Activated T-cell treated with anti-CD3 and anti-CD28 coated beads for 1 hour (primary cell): ENCODE results near the gene NXPH3.
"Not testable (repeated sequence)": the region's sequence is repeated elsewhere in the genome, so short reads cannot be mapped to it uniquely, and the experiment has no call there.

Experiments
- DNase-seq: peaks from one replicate; pipeline ENCODE4 v3.0.0-alpha.2; 2020; ENCODE audit warnings: low read depth

The NXPH3 gene

DNA sequence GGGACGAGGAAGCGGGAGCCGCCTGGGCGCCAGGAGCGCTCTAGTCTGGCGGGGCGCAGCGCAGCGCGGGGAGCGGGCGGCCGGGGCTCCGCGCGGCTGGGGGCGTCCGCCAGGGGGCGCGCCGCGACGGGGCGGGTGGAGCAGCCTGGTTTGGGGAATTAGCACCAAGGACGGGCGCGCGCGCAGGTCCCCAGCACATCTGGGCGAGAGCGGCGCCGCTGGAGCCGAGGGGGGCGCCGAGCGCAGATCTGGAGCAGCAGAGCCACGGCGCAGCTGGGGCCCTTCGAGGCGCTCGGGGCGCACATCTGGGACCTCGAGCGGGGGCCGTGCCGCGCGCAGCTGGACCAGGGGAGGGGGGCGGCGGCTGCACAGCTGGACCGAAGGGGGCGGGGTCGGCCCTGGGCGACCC is at the start of gene NXPH3:
Gene NXPH3 (plus strand): TSS at position 193 of the 409 bp plus-strand sequence. CDS start 349 bp downstream, outside the sequence.
- peak; percentile 52 for DNase-seq

DNA sequence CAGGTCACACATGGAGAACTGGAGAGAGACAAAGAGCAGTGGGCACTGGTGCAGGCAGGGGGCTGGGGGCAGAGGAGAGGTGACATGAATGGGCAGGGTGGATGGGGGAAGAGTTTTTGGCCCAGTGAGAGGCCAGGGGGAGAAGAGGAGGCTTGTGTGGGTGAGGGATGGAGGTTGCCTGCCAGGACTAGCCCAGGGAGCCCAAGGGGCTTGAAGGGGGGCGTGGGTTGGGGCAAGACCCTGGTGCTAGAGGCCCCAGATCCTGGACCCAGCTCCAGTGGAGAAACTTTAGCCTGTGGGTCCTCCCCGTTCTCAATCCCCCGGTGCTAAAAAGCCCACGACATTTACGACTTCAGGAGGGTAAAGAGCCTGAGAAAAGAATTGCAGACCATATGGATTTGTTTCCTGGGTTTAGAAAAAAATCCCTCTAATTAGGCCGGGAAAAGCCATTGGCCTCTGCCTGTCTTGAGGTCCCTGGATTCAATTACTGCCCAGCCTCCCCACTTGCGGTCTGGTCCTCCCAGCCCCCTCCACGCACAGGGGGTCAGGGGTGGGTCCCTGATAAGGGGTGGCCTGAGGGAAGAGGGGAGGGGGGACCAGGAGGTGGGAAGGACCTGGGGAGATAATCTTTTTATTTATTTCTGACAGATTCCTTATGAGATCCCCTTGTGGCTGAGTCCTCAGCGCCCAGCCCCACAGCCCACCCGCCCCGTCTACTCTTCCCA is 47.6 kb upstream of the NXPH3 start:
- no peak for DNase-seq

DNA sequence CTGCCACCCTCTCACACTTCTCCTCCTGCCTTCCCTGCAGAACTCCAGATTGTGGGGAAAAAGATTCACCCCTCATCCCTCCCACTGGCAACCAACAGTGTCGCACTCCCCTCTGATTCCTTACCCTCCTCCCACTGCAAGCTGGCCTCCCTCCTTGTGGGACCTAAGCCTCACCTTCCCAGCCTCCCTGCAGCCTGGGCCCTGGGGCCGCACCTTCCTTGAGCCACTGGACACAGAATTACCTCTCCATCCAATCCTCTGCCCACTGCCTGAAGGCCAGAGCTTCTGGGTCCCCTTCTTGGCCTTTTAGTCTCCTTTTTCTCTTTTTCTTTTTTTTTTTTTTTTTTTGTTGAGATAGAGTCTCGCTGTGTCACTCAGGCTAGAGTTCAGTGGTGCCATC is 46.7 kb upstream of the NXPH3 start:
- DNase-seq: no peak

DNA sequence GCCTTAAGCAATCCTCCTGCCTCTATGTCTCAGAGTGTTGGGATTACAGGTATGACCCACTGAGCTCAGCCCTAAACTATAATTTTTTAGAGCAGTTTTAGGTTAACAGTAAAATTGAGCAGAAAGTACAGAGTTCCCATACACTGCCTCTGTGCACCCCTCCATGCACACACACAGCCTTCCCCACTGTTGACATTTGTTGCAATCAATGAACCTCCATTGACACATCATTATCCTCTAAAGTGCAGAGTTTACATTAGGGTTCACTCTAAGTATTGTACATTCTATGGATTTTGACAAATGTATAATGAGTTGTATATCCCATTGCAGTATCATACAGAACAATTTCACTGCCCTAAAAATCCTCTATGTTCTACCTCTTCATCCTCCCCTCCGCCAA is 45.6 kb upstream of the NXPH3 start:
- no peak for DNase-seq

DNA sequence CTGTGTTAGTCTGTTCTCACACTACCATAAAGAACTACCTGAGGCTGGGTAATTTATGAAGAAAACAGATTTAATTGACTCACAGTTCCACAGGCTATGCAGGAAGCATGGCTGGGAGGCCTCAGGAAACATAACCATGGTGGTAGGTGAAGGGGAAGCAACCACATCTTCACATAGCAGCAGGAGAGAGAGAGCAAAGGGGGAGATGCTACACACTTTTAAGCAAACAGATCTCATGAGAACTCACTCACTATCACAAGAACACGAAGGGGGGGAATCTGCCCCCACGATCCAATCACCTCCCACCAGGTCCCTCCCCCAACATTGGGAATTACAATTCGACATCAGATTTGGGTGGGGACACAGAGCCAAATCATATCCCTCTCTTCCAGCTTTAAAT is 31.8 kb upstream of the NXPH3 start:
- DNase-seq: no peak

DNA sequence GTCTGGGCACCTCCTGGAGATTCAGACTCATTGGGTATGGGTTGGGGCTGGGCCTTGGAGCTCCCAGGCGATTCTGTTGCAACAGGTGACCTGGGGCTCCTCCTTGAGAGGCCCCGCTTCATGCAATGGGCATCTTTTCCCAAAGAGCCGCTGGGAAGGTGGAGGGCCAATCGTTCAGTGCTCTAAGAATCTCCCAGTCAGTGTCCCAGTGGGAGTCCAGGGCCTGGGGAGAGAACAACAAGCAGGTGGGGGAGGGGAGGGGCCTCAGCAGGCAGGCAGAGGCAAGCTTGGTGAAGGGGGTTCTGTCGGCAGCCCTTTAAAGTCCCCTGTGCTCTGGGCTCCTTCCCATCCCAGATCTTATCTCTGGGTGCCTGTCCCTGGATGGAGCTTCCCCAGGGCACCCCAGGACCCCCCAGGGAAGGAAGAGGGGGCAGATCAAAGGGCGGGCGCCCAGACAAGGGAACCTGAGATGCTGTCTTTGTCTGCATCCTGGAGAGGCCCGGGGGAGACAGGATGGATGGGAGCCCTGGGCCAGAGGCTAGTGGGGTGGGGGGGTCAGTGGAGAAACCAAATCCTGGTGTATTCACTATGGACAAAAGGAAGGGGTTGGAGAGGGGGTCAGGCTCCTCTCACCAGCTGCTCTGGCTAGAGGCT is 30.5 kb upstream of the NXPH3 start:
- DNase-seq: no peak

DNA sequence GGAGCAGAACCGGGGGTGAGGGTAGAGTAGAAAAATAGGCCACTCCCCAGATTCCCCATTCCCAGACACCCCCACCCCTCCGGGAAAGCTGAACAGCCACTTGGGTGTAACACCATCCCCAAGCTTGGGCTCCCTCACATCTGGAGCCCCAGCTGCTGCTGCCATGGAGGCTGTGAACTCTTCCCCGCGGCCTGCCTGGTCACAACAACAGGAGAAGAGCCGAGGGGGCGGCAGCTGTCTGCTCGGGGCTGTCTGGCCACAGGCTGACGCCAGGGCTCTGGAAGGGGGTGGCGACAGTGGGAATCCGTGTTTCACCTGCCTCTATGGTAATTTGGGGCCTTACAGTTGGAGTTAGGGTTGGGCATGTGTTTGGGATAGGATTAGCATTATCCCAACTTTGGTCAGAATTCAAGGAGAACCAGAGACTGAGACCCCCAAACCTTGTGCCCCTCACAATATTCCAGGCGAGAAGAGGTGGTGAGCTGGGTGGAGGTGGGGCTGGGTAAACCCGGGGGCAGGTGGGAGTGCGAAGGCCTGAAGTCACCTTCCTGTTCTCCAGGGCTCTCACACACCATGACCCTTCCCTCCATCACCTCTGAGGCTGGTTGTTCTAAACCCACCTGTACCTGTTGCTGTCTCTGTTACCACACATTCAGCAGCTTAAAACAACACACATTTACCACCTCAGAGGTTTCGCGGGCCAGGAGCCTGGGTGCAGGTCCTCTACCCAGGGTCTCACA is 29.7 kb upstream of the NXPH3 start:
- no peak for DNase-seq

DNA sequence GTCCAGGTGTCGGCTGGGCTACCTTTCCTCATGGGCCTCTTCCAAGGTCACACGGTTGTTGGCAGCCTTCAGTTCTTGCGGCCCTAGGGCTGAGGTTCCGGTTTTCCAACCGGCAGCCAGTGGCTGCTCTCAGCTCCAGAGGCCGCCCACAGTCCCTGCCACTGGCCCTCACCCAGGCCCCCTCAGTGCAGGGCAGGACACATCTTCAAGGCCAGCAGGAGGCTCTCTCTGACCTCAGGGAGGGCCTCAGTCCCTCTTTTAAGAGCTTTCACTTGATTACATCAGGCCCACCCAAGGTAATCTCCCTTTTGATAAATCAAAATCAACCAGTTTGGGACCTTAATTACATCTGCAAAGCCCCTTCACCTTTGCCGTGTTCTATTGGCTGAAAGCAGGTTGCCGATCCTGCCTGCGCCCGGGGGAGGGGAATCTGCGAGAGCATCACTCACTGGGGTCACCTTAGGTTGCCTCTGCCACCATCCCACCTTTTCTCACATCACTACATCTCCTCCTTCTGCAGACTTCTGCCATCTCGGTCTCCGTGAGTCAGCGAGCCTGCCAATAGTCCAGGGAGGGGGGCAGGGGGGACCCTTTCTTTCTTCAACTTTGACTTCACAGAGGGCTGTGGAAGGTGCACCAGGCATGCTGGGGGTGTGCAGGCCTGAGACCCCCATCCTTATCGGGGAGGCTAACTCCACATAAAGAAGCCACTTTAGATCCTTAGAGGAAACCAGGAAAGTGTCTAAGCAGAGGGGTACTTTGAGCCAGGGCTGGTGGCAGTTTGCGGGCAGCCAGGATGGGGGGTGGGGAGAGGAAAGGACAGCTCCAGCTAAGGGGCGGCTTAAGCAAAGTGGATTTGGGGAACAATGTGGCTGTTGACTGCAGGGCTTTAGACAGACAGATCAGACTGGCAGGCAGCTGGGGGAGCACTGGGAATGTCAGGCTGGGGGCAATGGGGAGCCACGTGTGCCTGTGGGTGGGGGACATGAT is 28.8 kb upstream of the NXPH3 start:
- no peak for DNase-seq

DNA sequence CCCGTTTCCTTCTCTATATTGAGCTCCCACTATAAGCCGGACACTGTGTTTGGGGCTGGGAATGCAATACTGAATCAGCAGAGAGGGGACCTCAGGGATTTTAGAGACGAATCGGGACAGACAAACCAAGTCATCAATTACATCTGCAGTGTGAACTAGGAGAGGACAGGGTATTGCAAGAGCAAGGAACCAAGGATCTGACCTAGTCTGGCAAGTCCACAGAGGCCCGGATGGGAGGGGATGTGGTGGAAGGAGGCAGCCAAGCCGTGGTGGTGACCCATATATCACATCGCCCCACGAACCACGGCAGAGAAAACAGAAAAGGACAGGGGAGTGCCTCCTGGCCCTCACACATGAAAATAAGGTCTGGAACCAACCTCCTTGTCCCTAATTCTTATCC is 28.1 kb upstream of the NXPH3 start:
- no peak for DNase-seq

DNA sequence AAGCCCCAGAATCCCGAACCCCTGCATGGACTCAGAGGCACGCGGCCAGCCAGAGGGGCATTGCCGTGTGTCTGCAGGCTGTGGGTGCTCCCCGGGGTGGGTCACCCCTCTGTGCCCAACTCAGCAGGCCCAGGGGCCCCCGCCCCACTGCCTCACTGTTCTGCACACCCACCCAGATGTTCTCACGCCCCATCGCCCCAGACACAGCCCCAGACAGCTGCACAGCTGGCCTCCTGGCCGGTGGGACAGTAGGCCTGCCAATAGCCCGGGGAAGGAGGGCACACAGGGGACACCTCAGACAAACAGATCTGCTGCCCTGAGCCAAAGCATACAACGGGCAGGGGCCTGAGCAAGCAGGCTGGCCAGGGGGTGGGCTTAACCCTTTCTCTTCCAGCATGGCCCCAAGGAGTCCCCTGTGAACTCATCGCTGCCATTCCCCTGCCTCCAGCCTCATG is 27.6 kb upstream of the NXPH3 start:
- DNase-seq: no peak

DNA sequence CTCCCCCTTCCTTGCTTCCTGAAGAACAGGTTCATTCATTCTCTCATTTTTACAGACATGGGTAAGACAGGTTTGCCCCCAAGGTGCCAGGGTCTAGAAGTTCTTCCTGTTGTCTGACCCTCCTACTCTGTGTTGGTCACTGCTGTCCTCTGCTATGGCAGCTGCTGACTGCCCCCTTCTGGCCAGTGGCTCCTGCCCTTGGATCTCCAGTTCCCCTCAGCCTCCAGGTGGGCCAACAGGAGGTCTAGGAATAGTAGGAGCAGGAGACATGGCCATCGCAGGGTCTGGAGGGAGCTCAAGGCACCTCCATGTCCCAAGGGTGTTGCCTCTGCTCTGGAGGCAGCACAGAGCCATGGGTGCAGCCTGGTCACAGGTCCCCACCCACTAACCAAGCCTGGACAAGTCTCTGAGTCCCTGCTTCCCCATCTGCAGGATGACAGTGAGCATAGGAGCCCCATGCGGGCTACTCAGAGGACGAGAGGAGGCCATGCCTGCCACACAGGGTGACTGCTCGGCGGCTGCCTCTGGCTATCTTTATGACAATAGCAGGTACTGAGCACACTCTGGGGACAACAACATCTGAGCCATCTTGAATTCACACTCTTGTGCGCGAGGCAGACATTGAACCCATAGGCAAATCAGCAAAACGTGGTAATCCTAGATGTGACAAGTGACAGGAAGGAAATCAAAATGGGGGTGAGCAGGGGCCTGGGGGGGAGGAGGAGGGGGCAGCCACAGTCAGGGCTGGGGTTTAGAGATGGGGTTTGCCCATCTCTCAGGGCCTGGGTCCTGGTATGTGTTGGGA is 27.0 kb upstream of the NXPH3 start:
- no peak for DNase-seq

DNA sequence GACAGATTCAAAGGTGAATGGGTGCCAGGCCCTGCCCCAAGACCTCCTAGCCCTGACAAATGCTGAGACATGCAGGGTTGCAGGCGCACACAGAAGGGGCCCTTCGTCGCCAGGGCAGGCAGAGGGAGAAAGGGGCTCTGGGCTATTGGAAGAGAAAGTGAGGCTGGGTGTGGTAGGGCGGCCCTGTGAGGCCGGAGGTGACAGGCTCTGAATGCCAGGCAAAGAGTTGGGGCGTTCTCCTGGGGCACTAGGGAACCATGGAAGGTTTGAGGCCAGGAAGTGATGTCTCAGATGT is 26.4 kb upstream of the NXPH3 start:
- no peak for DNase-seq

DNA sequence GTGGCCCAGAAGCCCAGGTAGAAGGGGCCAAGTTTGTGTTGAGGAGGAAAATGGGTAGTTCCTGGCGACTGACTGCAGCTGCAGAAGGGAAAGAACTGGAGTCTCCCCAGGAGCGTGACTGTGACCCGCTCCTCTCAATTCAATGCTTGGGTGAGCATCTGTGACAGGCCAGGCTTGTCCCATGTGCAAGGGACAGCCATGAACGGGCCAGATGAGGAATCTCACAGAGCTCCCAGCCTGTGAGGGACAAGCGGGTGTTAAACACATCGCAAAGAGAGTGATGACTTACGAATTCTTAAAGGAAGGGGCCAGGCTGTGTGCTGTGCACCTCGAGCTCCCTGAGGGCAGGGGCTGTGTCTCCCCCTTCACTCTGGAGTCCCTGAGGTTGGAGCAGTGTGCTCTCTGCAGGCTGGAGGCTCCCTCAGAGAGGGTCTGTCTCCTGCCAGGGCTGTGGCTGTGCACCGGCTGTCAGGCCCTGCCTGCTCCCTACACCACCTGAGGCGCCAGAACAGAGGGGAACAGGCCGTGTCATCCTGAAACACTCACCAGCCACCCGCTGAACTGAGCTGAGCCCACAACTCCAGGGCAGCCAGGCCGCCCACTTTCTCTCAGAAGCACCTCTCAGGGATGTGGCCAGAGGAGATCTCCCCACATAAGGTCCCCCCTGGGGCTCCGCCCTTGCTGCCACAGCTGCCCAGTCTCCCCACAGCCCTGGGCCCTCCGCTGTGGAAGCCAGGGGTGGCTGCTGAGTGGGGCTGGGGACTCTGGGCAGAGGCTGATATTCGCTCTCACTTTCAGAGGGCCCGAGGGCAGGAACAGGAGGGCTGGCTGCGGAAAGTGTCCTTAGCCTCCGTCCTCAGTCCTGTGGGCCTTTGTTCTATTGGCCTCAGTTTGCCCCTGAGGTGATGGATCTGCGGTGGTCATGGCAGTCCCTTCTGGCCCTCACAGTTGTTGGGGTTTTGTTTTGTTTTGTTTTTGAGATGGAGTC is 25.7 kb upstream of the NXPH3 start:
- DNase-seq: no peak

DNA sequence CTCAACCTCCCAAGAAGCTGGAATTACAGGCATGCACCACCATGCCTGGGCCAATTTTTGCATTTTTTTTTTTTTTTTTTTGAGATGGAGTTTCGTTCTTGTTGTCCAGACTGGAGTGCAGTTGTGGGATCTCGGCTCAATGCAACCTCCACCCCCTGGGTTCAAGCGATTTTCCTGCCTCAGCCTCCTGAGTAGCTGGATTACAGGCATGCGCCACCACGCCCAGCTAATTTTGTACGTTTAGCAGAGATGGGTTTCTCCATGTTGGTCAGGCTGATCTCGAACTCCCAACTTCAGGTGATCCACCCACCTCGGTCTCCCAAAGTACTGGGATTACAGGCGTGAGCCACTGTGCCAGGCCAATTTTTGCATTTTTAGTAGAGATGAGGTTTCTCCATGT is 24.9 kb upstream of the NXPH3 start:
- DNase-seq: not testable (repeated sequence)

DNA sequence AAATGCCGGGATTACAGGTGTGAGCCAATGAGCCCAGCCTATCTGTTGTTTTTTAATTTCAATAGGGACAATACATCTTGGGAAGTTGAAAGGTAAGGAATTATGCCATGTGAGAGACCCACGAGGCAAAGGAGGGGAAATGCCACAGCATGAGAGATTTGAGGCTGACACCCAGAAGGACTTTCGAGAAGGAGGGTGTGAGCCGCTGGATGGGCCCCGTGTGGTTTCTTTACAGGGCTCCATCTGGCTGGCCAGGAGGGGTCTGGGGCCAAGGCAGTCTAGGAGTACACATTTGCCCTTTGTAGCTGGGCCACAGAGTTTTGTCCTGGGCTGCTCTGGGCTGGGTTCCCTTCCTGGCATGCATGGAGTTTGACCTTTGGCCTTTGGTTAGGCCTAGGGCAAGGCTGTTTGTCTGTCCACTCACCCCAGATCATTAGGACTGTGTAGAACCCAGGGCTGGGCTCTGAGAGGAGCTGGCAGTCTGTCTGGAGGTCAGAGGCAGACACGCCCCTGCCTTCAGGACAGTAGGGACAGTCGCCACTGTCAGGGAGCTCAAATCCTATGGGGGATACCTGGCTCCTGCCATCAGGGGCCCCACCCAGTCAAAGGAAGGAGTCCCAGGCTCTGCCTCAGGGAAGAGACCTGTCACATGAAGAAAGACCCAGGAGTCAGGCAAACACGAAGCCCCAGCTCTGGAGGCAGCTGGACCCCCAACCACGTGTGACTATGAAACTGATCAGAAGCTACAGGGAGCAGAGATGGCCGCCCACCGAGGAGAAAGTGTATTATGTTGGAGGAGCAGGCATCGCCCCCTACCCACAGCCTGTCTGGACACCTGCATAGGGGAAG is 24.2 kb upstream of the NXPH3 start:
- no peak for DNase-seq

DNA sequence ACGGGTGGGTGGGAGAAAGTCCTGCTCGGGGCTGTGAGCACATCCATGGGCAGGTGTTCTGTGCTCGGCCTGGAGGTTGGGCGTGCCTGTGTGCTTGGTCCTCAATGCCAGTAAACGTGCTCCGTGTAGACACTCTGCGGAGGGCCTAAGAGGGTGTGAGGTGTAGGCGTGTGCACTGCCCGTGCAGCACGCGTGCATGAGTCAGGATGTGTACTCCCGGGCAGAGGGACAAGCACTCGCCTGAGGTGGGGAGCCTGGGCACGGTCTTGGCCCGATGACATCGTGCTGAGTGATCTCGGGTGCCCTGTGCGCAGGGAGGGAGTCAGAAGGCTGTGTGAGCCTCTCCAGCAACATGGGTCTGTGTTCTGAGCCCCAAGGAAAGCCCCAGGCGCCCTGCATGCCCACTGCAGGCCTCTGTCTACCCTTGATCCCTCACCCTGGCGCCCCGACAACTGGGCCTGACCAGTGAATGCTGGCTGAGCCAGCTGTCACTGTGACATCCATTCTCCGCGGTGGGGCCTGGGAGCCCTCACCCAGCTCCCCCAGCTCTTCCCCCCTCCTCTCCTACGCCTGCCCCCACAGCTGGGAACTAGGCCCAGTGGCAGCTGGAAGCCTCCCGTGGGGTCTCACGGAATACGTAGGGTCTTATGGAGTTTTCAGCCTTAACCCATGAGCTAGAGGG is 23.5 kb upstream of the NXPH3 start:
- no peak for DNase-seq

DNA sequence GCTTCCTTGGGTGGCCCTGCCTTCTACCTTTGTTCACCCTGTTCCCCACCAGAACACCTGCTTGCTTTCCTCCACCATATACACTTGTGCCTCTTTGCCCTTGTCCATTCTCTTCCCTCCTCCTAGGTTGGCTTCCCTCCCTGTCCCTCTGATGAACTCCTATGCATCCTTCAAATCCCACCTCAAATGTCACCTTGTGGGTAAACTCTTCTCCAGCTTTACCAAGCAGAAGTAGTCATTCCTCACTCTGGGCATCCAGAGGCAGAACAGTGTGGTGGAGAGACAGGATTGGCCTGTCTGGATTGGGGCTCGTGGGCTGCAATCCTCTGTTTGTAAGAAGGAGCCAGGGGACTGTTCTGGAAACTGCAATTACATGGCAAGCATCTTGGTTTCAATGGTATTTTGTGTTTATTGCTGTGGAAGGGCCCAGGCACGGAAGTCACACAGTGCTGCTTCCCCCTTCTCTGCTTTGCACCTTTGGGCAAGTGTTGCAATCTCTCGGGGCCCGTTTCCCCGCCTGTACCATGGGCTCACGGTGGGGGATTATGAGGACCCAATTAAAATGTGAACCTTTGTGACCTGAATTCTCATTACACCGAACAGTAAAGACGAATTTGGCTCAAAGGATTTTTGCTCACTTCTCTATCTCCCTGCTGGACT is 21.9 kb upstream of the NXPH3 start:
- no peak for DNase-seq
